ENCODE measurements around the gene ACO1.

ACO1 gene

GRCh38 chr9:32423371-32423770 lies 38.9 kb downstream of the ACO1 start:
- Mint-ChIP-seq H3K36me3 (ENCODE audit: low read depth) (peaks cover 69% of the 10 kb centered on the region), H3K4me1 (ENCODE audit: low read depth) (peaks cover 2% of the 10 kb centered on the region), H3K4me3 (no peak overlapping the region), H3K27me3 (no peaks in the 10 kb centered on the region), H3K9me3 (no peaks in the 10 kb centered on the region), H3K27ac (no peak overlapping the region)
- no peak for DNase-seq

- peaks cover 59% of the 10 kb centered on the region for H3K36me3 Mint-ChIP-seq (ENCODE audit: low read depth)
- peaks cover 2% of the 10 kb centered on the region for H3K4me1 Mint-ChIP-seq (ENCODE audit: low read depth)
Observed at GRCh38 chr9:32424616-32425015, 40.2 kb downstream of the ACO1 start.

GRCh38 chr9:32426278-32426939 lies 42.0 kb downstream of the ACO1 start:
- Mint-ChIP-seq H3K27ac (peak overlapping the region; percentile 52), H3K9me3 (no peaks in the 10 kb centered on the region), H3K4me1 (ENCODE audit: low read depth) (peaks cover 2% of the 10 kb centered on the region), H3K27me3 (no peaks in the 10 kb centered on the region), H3K4me3 (no peak overlapping the region), H3K36me3 (ENCODE audit: low read depth) (peaks cover 54% of the 10 kb centered on the region)
- no peak for DNase-seq

More at GRCh38 chr9:32424616-32425015, 40.2 kb downstream of the ACO1 start:
- H3K4me3 Mint-ChIP-seq, result no peak overlapping the region
- no peak for DNase-seq
- no peak overlapping the region for H3K27ac Mint-ChIP-seq
- H3K27me3 Mint-ChIP-seq, result no peaks in the 10 kb centered on the region
- no peaks in the 10 kb centered on the region for H3K9me3 Mint-ChIP-seq

GRCh38 chr9:32427111-32427873 lies 42.8 kb downstream of the ACO1 start:
- no peaks in the 10 kb centered on the region for H3K27me3 Mint-ChIP-seq

GRCh38 chr9:32430720-32431119 lies 46.3 kb downstream of the ACO1 start:
- Mint-ChIP-seq H3K27ac (no peak overlapping the region), H3K27me3 (no peaks in the 10 kb centered on the region), H3K9me3 (no peaks in the 10 kb centered on the region), H3K4me3 (no peak overlapping the region), H3K36me3 (ENCODE audit: low read depth) (peaks cover 60% of the 10 kb centered on the region), H3K4me1 (ENCODE audit: low read depth) (peaks cover 2% of the 10 kb centered on the region)
- no peak for DNase-seq

More at GRCh38 chr9:32427111-32427873, 42.8 kb downstream of the ACO1 start:
- Mint-ChIP-seq H3K9me3 (no peaks in the 10 kb centered on the region), H3K4me1 (ENCODE audit: low read depth) (peaks cover 2% of the 10 kb centered on the region), H3K27ac (peak overlapping the region; percentile 28), H3K36me3 (ENCODE audit: low read depth) (peaks cover 55% of the 10 kb centered on the region), H3K4me3 (no peak overlapping the region)
- no peak for DNase-seq

GRCh38 chr9:32431196-32431595 lies 46.8 kb downstream of the ACO1 start:
- no peaks in the 10 kb centered on the region for H3K27me3 Mint-ChIP-seq
- H3K4me3 Mint-ChIP-seq, result no peak overlapping the region
- H3K27ac Mint-ChIP-seq, result no peak overlapping the region
- no peaks in the 10 kb centered on the region for H3K9me3 Mint-ChIP-seq
- peaks cover 60% of the 10 kb centered on the region for H3K36me3 Mint-ChIP-seq (ENCODE audit: low read depth)
- no peak for DNase-seq
- peaks cover 2% of the 10 kb centered on the region for H3K4me1 Mint-ChIP-seq (ENCODE audit: low read depth)

- Mint-ChIP-seq H3K4me3 (no peak overlapping the region), H3K27ac (no peak overlapping the region), H3K36me3 (ENCODE audit: low read depth) (peaks cover 64% of the 10 kb centered on the region), H3K27me3 (no peaks in the 10 kb centered on the region), H3K9me3 (no peaks in the 10 kb centered on the region), H3K4me1 (ENCODE audit: low read depth) (peaks cover 2% of the 10 kb centered on the region)
- peak; percentile 42 for DNase-seq
Observed at GRCh38 chr9:32431940-32432555, 47.6 kb downstream of the ACO1 start.

GRCh38 chr9:32434892-32435291 lies 50.4 kb downstream of the ACO1 start:
- H3K27ac Mint-ChIP-seq, result no peak overlapping the region
- H3K4me3 Mint-ChIP-seq, result no peak overlapping the region
- H3K9me3 Mint-ChIP-seq, result no peaks in the 10 kb centered on the region
- peaks cover 80% of the 10 kb centered on the region for H3K36me3 Mint-ChIP-seq (ENCODE audit: low read depth)
- no peaks in the 10 kb centered on the region for H3K27me3 Mint-ChIP-seq
- DNase-seq, result no peak
- no peaks in the 10 kb centered on the region for H3K4me1 Mint-ChIP-seq (ENCODE audit: low read depth)

GRCh38 chr9:32441678-32442077 lies 57.2 kb downstream of the ACO1 start:
- Mint-ChIP-seq H3K9me3 (peaks cover 2% of the 10 kb centered on the region), H3K4me1 (ENCODE audit: low read depth) (no peaks in the 10 kb centered on the region), H3K27ac (no peak overlapping the region), H3K27me3 (no peaks in the 10 kb centered on the region), H3K4me3 (no peak overlapping the region), H3K36me3 (ENCODE audit: low read depth) (peaks cover 84% of the 10 kb centered on the region)
- no peak for DNase-seq

GRCh38 chr9:32442433-32442832 lies 58.0 kb downstream of the ACO1 start:
- no peak overlapping the region for H3K4me3 Mint-ChIP-seq
- H3K36me3 Mint-ChIP-seq (ENCODE audit: low read depth), result peaks cover 85% of the 10 kb centered on the region
- peak overlapping the region; percentile 63 for H3K27ac Mint-ChIP-seq

GRCh38 chr9:32449969-32450368 lies 65.5 kb downstream of the ACO1 start:
- H3K36me3 Mint-ChIP-seq (ENCODE audit: low read depth), result peaks cover 87% of the 10 kb centered on the region
- peaks cover 2% of the 10 kb centered on the region for H3K9me3 Mint-ChIP-seq
- no peak overlapping the region for H3K4me3 Mint-ChIP-seq
- H3K4me1 Mint-ChIP-seq (ENCODE audit: low read depth), result no peaks in the 10 kb centered on the region
- H3K27ac Mint-ChIP-seq, result no peak overlapping the region
- no peaks in the 10 kb centered on the region for H3K27me3 Mint-ChIP-seq
- no peak for DNase-seq

More at GRCh38 chr9:32442433-32442832, 58.0 kb downstream of the ACO1 start:
- DNase-seq, result no peak
- H3K4me1 Mint-ChIP-seq (ENCODE audit: low read depth), result no peaks in the 10 kb centered on the region
- no peaks in the 10 kb centered on the region for H3K27me3 Mint-ChIP-seq
- H3K9me3 Mint-ChIP-seq, result peaks cover 2% of the 10 kb centered on the region

GRCh38 chr9:32454280-32454679 lies 69.8 kb downstream of the ACO1 start:
- Mint-ChIP-seq H3K9me3 (no peaks in the 10 kb centered on the region), H3K4me3 (no peak overlapping the region), H3K36me3 (ENCODE audit: low read depth) (peaks cover 76% of the 10 kb centered on the region), H3K4me1 (ENCODE audit: low read depth) (no peaks in the 10 kb centered on the region), H3K27ac (no peak overlapping the region), H3K27me3 (no peaks in the 10 kb centered on the region)
- no peak for DNase-seq

- H3K36me3 Mint-ChIP-seq (ENCODE audit: low read depth), result peaks cover 74% of the 10 kb centered on the region
Observed at GRCh38 chr9:32455738-32456137, 71.3 kb downstream of the ACO1 start.

GRCh38 chr9:32456564-32456963 lies 72.1 kb downstream of the ACO1 start:
- no peaks in the 10 kb centered on the region for H3K9me3 Mint-ChIP-seq
- H3K36me3 Mint-ChIP-seq (ENCODE audit: low read depth), result peaks cover 72% of the 10 kb centered on the region
- no peak overlapping the region for H3K27ac Mint-ChIP-seq
- H3K4me3 Mint-ChIP-seq, result no peak overlapping the region
- H3K4me1 Mint-ChIP-seq (ENCODE audit: low read depth), result no peaks in the 10 kb centered on the region
- no peaks in the 10 kb centered on the region for H3K27me3 Mint-ChIP-seq
- DNase-seq, result no peak

More at GRCh38 chr9:32455738-32456137, 71.3 kb downstream of the ACO1 start:
- Mint-ChIP-seq H3K27ac (no peak overlapping the region), H3K9me3 (no peaks in the 10 kb centered on the region), H3K4me1 (ENCODE audit: low read depth) (no peaks in the 10 kb centered on the region), H3K4me3 (no peak overlapping the region), H3K27me3 (no peaks in the 10 kb centered on the region)
- DNase-seq, result no peak
